Activated T-helper 17 cell treated with anti-CD3 and anti-CD28 coated beads, Interleukin-2, amount 50 U/mL, for 72 hours (primary cell): ENCODE data around the gene SERP2. TPM values are rescaled to one million over a fixed set of nuclear protein-coding genes. Genes with fewer than 3 reads are reported as not detected.

ENCODE experiments used
- ATAC-seq: fragments of 150-1000 bp; cut with Tn5 transposase; replicated peaks from 2 replicates; pipeline ENCODE4 v1.10.0; 2021; ENCODE audit warnings: mild to moderate bottlenecking, moderate library complexity
- H3K27ac Mint-ChIP-seq: one replicate; pipeline ENCODE4 v1.8.0; 2022; ENCODE audit warnings: mixed read lengths
- H3K27me3 Mint-ChIP-seq: one replicate; pipeline ENCODE4 v1.8.0; 2022; ENCODE audit warnings: mixed read lengths
- H3K36me3 Mint-ChIP-seq: one replicate; pipeline ENCODE4 v1.8.0; 2022; ENCODE audit warnings: low read depth, mild to moderate bottlenecking, mixed read lengths
- H3K4me1 Mint-ChIP-seq: one replicate; pipeline ENCODE4 v1.8.0; 2022; ENCODE audit warnings: mixed read lengths
- H3K4me3 Mint-ChIP-seq: one replicate; pipeline ENCODE4 v1.8.0; 2022; ENCODE audit warnings: mild to moderate bottlenecking, mixed read lengths
- H3K9me3 Mint-ChIP-seq: one replicate; pipeline ENCODE4 v1.8.0; 2022; ENCODE audit warnings: mixed read lengths
- total RNA-seq, 2 donors: library from RNA; stranded (reverse); gene quantifications; one replicate each; pipeline ENCODE4 v1.2.3, GENCODE V29; 2022

Gene SERP2
- total RNA-seq, 2 donors from 2014 or later, result not detected

GRCh38 chr13:44420376-44421220, 47.0 kb downstream of the SERP2 start:
- H3K36me3 Mint-ChIP-seq, result no peaks in the 10 kb centered on the region
- H3K9me3 Mint-ChIP-seq, result no peaks in the 10 kb centered on the region
- H3K4me1 Mint-ChIP-seq, result no peaks in the 10 kb centered on the region
- H3K4me3 Mint-ChIP-seq, result no peak overlapping the region
- H3K27ac Mint-ChIP-seq, result no peak overlapping the region
- ATAC-seq, result no peak
- peaks cover 22% of the 10 kb centered on the region for H3K27me3 Mint-ChIP-seq

- Mint-ChIP-seq H3K4me3 (no peak overlapping the region), H3K36me3 (no peaks in the 10 kb centered on the region), H3K27me3 (peaks cover 22% of the 10 kb centered on the region), H3K4me1 (no peaks in the 10 kb centered on the region), H3K9me3 (no peaks in the 10 kb centered on the region), H3K27ac (no peak overlapping the region)
- no peak for ATAC-seq
These were observed 48.4 kb downstream of the SERP2 start for GRCh38 chr13:44421853-44422525.

GRCh38 chr13:44422755-44423643, 49.4 kb downstream of the SERP2 start:
- H3K27me3 Mint-ChIP-seq, result peaks cover 22% of the 10 kb centered on the region
- peak; percentile 46 for ATAC-seq
- H3K36me3 Mint-ChIP-seq, result no peaks in the 10 kb centered on the region

GRCh38 chr13:44423824-44424223, 50.2 kb downstream of the SERP2 start:
- H3K4me3 Mint-ChIP-seq, result no peak overlapping the region

More at GRCh38 chr13:44422755-44423643, 49.4 kb downstream of the SERP2 start:
- no peak overlapping the region for H3K27ac Mint-ChIP-seq
- no peak overlapping the region for H3K4me3 Mint-ChIP-seq
- H3K4me1 Mint-ChIP-seq, result no peaks in the 10 kb centered on the region
- H3K9me3 Mint-ChIP-seq, result no peaks in the 10 kb centered on the region

GRCh38 chr13:44425041-44425814, 51.6 kb downstream of the SERP2 start:
- peaks cover 22% of the 10 kb centered on the region for H3K27me3 Mint-ChIP-seq
- H3K36me3 Mint-ChIP-seq, result no peaks in the 10 kb centered on the region
- no peak for ATAC-seq
- no peaks in the 10 kb centered on the region for H3K9me3 Mint-ChIP-seq
- no peak overlapping the region for H3K27ac Mint-ChIP-seq
- no peaks in the 10 kb centered on the region for H3K4me1 Mint-ChIP-seq
- no peak overlapping the region for H3K4me3 Mint-ChIP-seq

More at GRCh38 chr13:44423824-44424223, 50.2 kb downstream of the SERP2 start:
- Mint-ChIP-seq H3K27ac (no peak overlapping the region), H3K27me3 (peaks cover 22% of the 10 kb centered on the region), H3K9me3 (no peaks in the 10 kb centered on the region), H3K4me1 (no peaks in the 10 kb centered on the region), H3K36me3 (no peaks in the 10 kb centered on the region)
- ATAC-seq, result no peak

GRCh38 chr13:44425815-44426078, 52.1 kb downstream of the SERP2 start:
- ATAC-seq, result no peak
- H3K4me3 Mint-ChIP-seq, result no peak overlapping the region
- H3K4me1 Mint-ChIP-seq, result no peaks in the 10 kb centered on the region
- H3K9me3 Mint-ChIP-seq, result no peaks in the 10 kb centered on the region
- no peaks in the 10 kb centered on the region for H3K36me3 Mint-ChIP-seq
- H3K27me3 Mint-ChIP-seq, result peaks cover 22% of the 10 kb centered on the region
- H3K27ac Mint-ChIP-seq, result no peak overlapping the region

GRCh38 chr13:44426461-44426860, 52.8 kb downstream of the SERP2 start:
- Mint-ChIP-seq H3K9me3 (no peaks in the 10 kb centered on the region), H3K36me3 (no peaks in the 10 kb centered on the region), H3K27me3 (peaks cover 22% of the 10 kb centered on the region), H3K4me1 (no peaks in the 10 kb centered on the region), H3K4me3 (no peak overlapping the region), H3K27ac (no peak overlapping the region)
- ATAC-seq, result no peak

GRCh38 chr13:44429311-44429710, 55.7 kb downstream of the SERP2 start:
- Mint-ChIP-seq H3K9me3 (no peaks in the 10 kb centered on the region), H3K4me1 (no peaks in the 10 kb centered on the region), H3K36me3 (no peaks in the 10 kb centered on the region), H3K27me3 (peaks cover 5% of the 10 kb centered on the region), H3K4me3 (no peak overlapping the region), H3K27ac (no peak overlapping the region)
- ATAC-seq, result no peak

GRCh38 chr13:44431150-44431549, 57.5 kb downstream of the SERP2 start:
- Mint-ChIP-seq H3K4me1 (no peaks in the 10 kb centered on the region), H3K36me3 (no peaks in the 10 kb centered on the region), H3K4me3 (no peak overlapping the region), H3K27ac (peak overlapping the region; percentile 26), H3K9me3 (no peaks in the 10 kb centered on the region), H3K27me3 (no peaks in the 10 kb centered on the region)
- no peak for ATAC-seq

- H3K4me3 Mint-ChIP-seq, result no peak overlapping the region
- no peaks in the 10 kb centered on the region for H3K4me1 Mint-ChIP-seq
- no peaks in the 10 kb centered on the region for H3K36me3 Mint-ChIP-seq
- H3K9me3 Mint-ChIP-seq, result no peaks in the 10 kb centered on the region
- no peak for ATAC-seq
- H3K27me3 Mint-ChIP-seq, result no peaks in the 10 kb centered on the region
- no peak overlapping the region for H3K27ac Mint-ChIP-seq
These were observed 59.0 kb downstream of the SERP2 start for GRCh38 chr13:44432650-44433049.

- Mint-ChIP-seq H3K4me1 (no peaks in the 10 kb centered on the region), H3K4me3 (peak overlapping the region; percentile 78), H3K9me3 (no peaks in the 10 kb centered on the region), H3K36me3 (no peaks in the 10 kb centered on the region), H3K27ac (no peak overlapping the region), H3K27me3 (no peaks in the 10 kb centered on the region)
- no peak for ATAC-seq
These were observed 60.5 kb downstream of the SERP2 start for GRCh38 chr13:44433863-44434765.

- Mint-ChIP-seq H3K27me3 (no peaks in the 10 kb centered on the region), H3K4me1 (no peaks in the 10 kb centered on the region), H3K4me3 (peak overlapping the region; percentile 78), H3K9me3 (no peaks in the 10 kb centered on the region), H3K27ac (no peak overlapping the region), H3K36me3 (no peaks in the 10 kb centered on the region)
- ATAC-seq, result no peak
These were observed 61.1 kb downstream of the SERP2 start for GRCh38 chr13:44434766-44435141.

- peak; percentile 83 for ATAC-seq
- Mint-ChIP-seq H3K4me1 (no peaks in the 10 kb centered on the region), H3K27ac (peak overlapping the region; percentile 84), H3K36me3 (no peaks in the 10 kb centered on the region), H3K27me3 (no peaks in the 10 kb centered on the region), H3K9me3 (no peaks in the 10 kb centered on the region), H3K4me3 (peak overlapping the region; percentile 78)
These were observed 61.7 kb downstream of the SERP2 start for GRCh38 chr13:44435142-44435918.
